Brain microvascular endothelial cell (primary cell): ENCODE measurements around the gene MLLT3.

Source experiments
- DNase-seq: peaks from one replicate; pipeline ENCODE4 v3.0.0-alpha.2; 2020
- H3K27ac ChIP-seq: fragments of 250-450 bp; sonication (Bioruptor Pico); 2 replicates; pipeline ENCODE4 v1.5.1; 2020; ENCODE audit warnings: mild to moderate bottlenecking, moderate library complexity
- H3K27me3 ChIP-seq: fragments of 250-450 bp; sonication (Bioruptor Pico); replicated peaks from 2 replicates; pipeline ENCODE4 v1.5.1; 2020; ENCODE audit warnings: mild to moderate bottlenecking
- H3K36me3 ChIP-seq: fragments of 250-450 bp; sonication (Bioruptor Pico); replicated peaks from 2 replicates; pipeline ENCODE4 v1.5.1; 2020; ENCODE audit warnings: mild to moderate bottlenecking
- H3K4me3 ChIP-seq: 2 replicates; pipeline ENCODE4 v1.5.1; 2011; ENCODE audit warnings: low read depth, mild to moderate bottlenecking, control low read depth, low read length, moderate library complexity
- CTCF ChIP-seq: IDR thresholded peaks from 2 replicates; pipeline ENCODE4 v1.5.1; 2011; ENCODE audit warnings: low read depth, mild to moderate bottlenecking, moderate library complexity, low read length, control low read depth, inconsistent platforms; ENCODE audit errors: missing control alignments
- in situ Hi-C: cut with HindIII; loops from 2 replicates; pipeline ENCODE4 v1.10.0; 2017; ENCODE audit warnings: low sequenced_read_pairs, low pct_ligation_motif_present

Gene MLLT3

GRCh38 chr9:20491612-20492011 lies 130.7 kb downstream of the MLLT3 start:
- H3K36me3 ChIP-seq: no peaks in the 10 kb centered on the region
- no peak for TF ChIP-seq CTCF
- in situ Hi-C loops: no loop called here
- H3K4me3 ChIP-seq: no peak overlapping the region
- no peaks in the 10 kb centered on the region for H3K27me3 ChIP-seq
- DNase-seq: no peak
- H3K27ac ChIP-seq: no peak overlapping the region

DNA sequence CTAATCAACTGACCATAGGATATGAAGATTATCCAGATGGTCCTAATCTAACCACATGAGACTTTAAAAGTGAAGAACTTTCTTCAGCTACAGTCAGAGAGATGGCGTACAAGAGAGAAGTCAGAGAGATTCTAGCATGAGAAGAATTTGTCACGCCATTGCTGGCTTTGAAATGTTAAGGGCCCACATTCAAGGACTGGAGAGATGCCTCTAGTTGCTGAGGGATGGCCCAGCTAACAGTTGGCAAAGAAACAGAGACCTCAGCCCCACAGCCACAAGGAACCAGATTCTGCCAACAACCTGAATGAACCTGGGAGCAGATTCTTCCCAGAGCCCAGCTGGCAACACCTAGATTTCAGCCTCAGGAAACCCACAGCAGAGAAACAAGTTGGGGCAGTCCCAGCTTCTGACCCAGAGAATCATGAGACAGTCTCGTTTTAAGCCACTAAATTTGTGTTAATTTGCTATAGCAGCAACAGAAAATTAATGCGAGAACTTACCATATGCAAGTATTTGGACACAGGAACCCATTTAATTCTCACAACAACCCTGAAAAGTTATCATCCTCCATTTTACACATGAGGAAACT lies 132.0 kb downstream of the MLLT3 start:
- Histone ChIP-seq H3K4me3 (no peak overlapping the region), H3K27ac (no peak overlapping the region), H3K27me3 (no peaks in the 10 kb centered on the region), H3K36me3 (no peaks in the 10 kb centered on the region)
- TF ChIP-seq CTCF: no peak
- in situ Hi-C loops: no loop called here
- no peak for DNase-seq

DNA sequence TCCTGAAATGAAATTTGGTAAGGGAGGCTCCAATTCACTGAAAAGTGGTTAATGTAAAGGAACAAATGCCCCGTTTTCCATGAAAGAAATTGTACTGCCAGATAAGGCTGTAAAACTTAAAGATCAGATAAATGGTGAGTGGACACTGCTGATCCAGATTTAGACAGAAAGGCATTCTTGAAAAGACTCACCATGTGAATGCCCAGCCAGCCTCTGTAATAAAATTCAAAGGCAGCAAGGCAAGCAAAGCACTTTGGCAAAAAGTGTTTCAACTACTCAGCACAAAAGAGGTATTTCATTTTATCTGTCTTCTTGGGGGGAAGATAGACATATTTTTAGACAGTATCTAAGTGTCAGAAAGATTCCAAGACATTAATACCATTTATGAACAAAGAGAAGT lies 133.6 kb downstream of the MLLT3 start:
- H3K27me3 ChIP-seq: no peaks in the 10 kb centered on the region
- in situ Hi-C loops: no loop called here
- DNase-seq: no peak
- H3K4me3 ChIP-seq: no peak overlapping the region
- H3K27ac ChIP-seq: no peak overlapping the region
- no peaks in the 10 kb centered on the region for H3K36me3 ChIP-seq
- TF ChIP-seq CTCF: no peak

- TF ChIP-seq CTCF: no peak
- in situ Hi-C loops: no loop called here
- no peak overlapping the region for H3K4me3 ChIP-seq
- H3K36me3 ChIP-seq: no peaks in the 10 kb centered on the region
- H3K27ac ChIP-seq: no peak overlapping the region
- DNase-seq: no peak
- no peaks in the 10 kb centered on the region for H3K27me3 ChIP-seq
Measured at GRCh38 chr9:20486552-20486951, 135.7 kb downstream of the MLLT3 start.

DNA sequence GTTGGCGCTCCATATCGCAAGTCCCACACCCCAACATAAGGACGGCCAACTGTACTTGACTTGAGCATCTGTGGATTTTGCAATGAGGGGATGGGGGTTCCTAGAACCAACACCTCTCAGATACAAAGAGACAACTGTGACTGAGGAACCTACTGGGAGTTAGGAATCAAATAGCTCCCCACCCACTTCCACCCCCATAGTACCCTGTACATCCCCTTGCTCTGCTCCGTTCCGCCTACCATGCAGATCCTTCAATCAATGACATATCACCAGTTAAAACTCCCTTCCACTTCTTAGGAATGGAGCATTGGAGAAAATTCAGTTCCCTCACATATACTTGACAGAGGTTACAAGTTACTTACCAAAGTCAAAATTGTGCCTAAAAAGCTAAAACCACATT lies 140.9 kb downstream of the MLLT3 start:
- Histone ChIP-seq H3K27ac (no peak overlapping the region), H3K4me3 (no peak overlapping the region), H3K36me3 (no peaks in the 10 kb centered on the region), H3K27me3 (no peaks in the 10 kb centered on the region)
- no peak for DNase-seq
- in situ Hi-C loops: no loop called here
- TF ChIP-seq CTCF: no peak

DNA sequence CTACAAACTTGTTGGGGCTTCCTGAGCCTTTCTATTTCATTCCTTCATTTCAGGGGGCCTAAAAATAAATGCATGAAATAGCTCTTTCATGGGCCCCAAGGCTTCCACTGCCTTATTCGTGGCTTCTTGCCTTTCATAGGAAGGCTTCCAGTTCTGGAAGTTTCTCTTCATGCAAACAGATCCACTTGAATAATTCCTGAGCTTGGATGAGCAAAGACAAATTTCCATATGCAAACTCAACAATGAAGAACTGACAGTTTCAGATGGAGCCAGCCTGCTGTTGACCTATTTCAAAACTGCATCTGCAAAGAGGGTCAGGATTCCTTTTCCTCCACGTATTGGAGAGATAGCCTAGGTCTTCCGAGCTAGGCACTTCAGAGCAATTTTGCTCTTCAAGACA lies 142.1 kb downstream of the MLLT3 start:
- no peak for TF ChIP-seq CTCF

More for the DNA sequence above, 142.1 kb downstream of the MLLT3 start:
- no peak for DNase-seq
- Histone ChIP-seq H3K27ac (no peak overlapping the region), H3K4me3 (no peak overlapping the region), H3K36me3 (no peaks in the 10 kb centered on the region), H3K27me3 (no peaks in the 10 kb centered on the region)
- in situ Hi-C loops: no loop called here
